H1 (cell line): ENCODE measurements around the gene VEPH1. TPM values are rescaled to one million over a fixed set of nuclear protein-coding genes. Genes with fewer than 3 reads are reported as not detected.

Source experiments
- CTCF ChIA-PET: fragments of 300-600 bp; sonication (Branson Sonifier 250); formaldehyde crosslinking; loops from one replicate; lab custom pipeline; 2021; ENCODE audit not compliant: partially characterized antibody; lab: Charles Lee
- POLR2A ChIA-PET: fragments of 300-600 bp; sonication (Branson Sonifier 250); formaldehyde crosslinking; loops from one replicate; lab custom pipeline; 2021; ENCODE audit warnings: inconsistent platforms; ENCODE audit not compliant: partially characterized antibody; lab: Charles Lee
- DNase-seq, 2 experiments: peaks; one replicate each; pipeline versions ENCODE4 v3.0.0 to v3.0.0-alpha.2; 2010 to 2022; ENCODE audit warnings: low spot score in 2 of 2, low read depth in 1 of 2, mixed read lengths in 1 of 2
- FAIRE-seq: peaks from 2 replicates; lab custom pipeline; 2011; peaks lifted over from hg19 to GRCh38; lab: Jason Lieb, UNC
- H2AFZ ChIP-seq: 2 replicates; pipeline ENCODE4 v1.8.1; 2012; ENCODE audit warnings: low read length, inconsistent platforms
- H2AK5ac ChIP-seq: 2 replicates; pipeline ENCODE4 v1.6.1; 2013; ENCODE audit warnings: low read depth, low read length
- H2BK120ac ChIP-seq: replicated peaks from 2 replicates; pipeline ENCODE3; 2013; ENCODE audit warnings: low read depth, low read length, inconsistent platforms
- H2BK12ac ChIP-seq: 2 replicates; pipeline ENCODE4 v1.6.1; 2013; ENCODE audit warnings: low read depth, low read length
- H2BK15ac ChIP-seq: 2 replicates; pipeline ENCODE4 v1.6.1; 2013; ENCODE audit warnings: low read length
- H2BK20ac ChIP-seq: 2 replicates; pipeline ENCODE4 v1.6.1; 2013; ENCODE audit warnings: low read length
- H2BK5ac ChIP-seq: 2 replicates; pipeline ENCODE4 v1.6.1; 2013; ENCODE audit warnings: low read depth, low read length
- H3K14ac ChIP-seq: 2 replicates; pipeline ENCODE4 v1.6.1; 2013; ENCODE audit warnings: inconsistent platforms; ENCODE audit not compliant: insufficient read length
- H3K18ac ChIP-seq: 2 replicates; pipeline ENCODE4 v1.6.1; 2013; ENCODE audit warnings: low read length; ENCODE audit errors: extremely low read depth
- H3K23ac ChIP-seq: 2 replicates; pipeline ENCODE4 v1.6.1; 2013; ENCODE audit warnings: inconsistent platforms; ENCODE audit not compliant: insufficient read length
- H3K23me2 ChIP-seq: 2 replicates; pipeline ENCODE4 v1.6.1; 2013; ENCODE audit warnings: low read depth, low read length
- H3K27ac ChIP-seq: 2 replicates; pipeline ENCODE4 v1.6.1; 2011; ENCODE audit warnings: low read depth, low read length, inconsistent platforms
- H3K27me3 ChIP-seq, 4 experiments: replicated peaks in 1 of 4; 1 replicate in 1 of 4; 2 replicates in 3 of 4; pipeline versions ENCODE4 v1.6.1 to v1.8.1; 2011 to 2013; ENCODE audit warnings: low read length in 3 of 4, mild to moderate bottlenecking in 3 of 4, inconsistent platforms in 2 of 4, mixed read lengths in 2 of 4, moderate library complexity in 1 of 4; ENCODE audit not compliant: control insufficient read depth in 3 of 4, insufficient read depth in 3 of 4; ENCODE audit errors: extremely low read depth in 1 of 4
- H3K36me3 ChIP-seq, 4 experiments: 2 replicates each; pipeline versions ENCODE4 v1.6.1 to v1.8.1; 2011 to 2013; ENCODE audit warnings: mild to moderate bottlenecking in 4 of 4, low read length in 3 of 4, moderate library complexity in 2 of 4, control low read depth in 1 of 4, inconsistent platforms in 1 of 4; ENCODE audit not compliant: insufficient read depth in 4 of 4, control insufficient read depth in 2 of 4
- H3K4ac ChIP-seq: replicated peaks from 2 replicates; pipeline ENCODE3; 2013; ENCODE audit warnings: low read length, low read depth, mixed read lengths, inconsistent platforms; ENCODE audit not compliant: insufficient read length
- H3K4me1 ChIP-seq, 4 experiments: replicated peaks in 1 of 4; 1 replicate in 1 of 4; 2 replicates in 3 of 4; pipeline versions ENCODE4 v1.6.1 to v1.8.1; 2011 to 2013; ENCODE audit warnings: low read length in 3 of 4, inconsistent platforms in 2 of 4, mixed read lengths in 1 of 4; ENCODE audit not compliant: insufficient read depth in 4 of 4, control insufficient read depth in 3 of 4
- H3K4me2 ChIP-seq, 2 experiments: 2 replicates each; pipeline versions ENCODE4 v1.6.1 to v1.8.1; 2011 to 2013; ENCODE audit warnings: low read depth in 2 of 2, low read length in 2 of 2, control low read depth in 1 of 2, inconsistent platforms in 1 of 2, mild to moderate bottlenecking in 1 of 2; ENCODE audit not compliant: insufficient read depth in 1 of 2
- H3K4me3 ChIP-seq, 4 experiments: fragments of 200-600, 300-600 bp in 1 of 4; sonication (generic), shearing (Covaris generic), sonication (Bioruptor Twin) in 1 of 4; 2 replicates each; pipeline versions ENCODE4 v1.5.1 to v1.8.1; 2011 to 2016; ENCODE audit warnings: low read length in 4 of 4, low read depth in 3 of 4, control low read depth in 2 of 4, inconsistent platforms in 2 of 4, mild to moderate bottlenecking in 2 of 4, mixed read lengths in 1 of 4, moderate library complexity in 1 of 4; ENCODE audit not compliant: insufficient read depth in 2 of 4; ENCODE audit errors: extremely low read depth in 1 of 4
- H3K56ac ChIP-seq: replicated peaks from 2 replicates; pipeline ENCODE3; 2013; ENCODE audit warnings: low read depth, mild to moderate bottlenecking, mixed read lengths, low read length, inconsistent platforms; ENCODE audit not compliant: insufficient read length
- H3K79me1 ChIP-seq: 2 replicates; pipeline ENCODE4 v1.6.1; 2013; ENCODE audit warnings: low read depth, low read length, control low read depth
- H3K79me2 ChIP-seq, 2 experiments: 2 replicates each; pipeline versions ENCODE4 v1.6.1 to v1.8.1; 2012 to 2013; ENCODE audit warnings: low read length in 2 of 2, mild to moderate bottlenecking in 2 of 2, inconsistent platforms in 1 of 2; ENCODE audit not compliant: insufficient read depth in 2 of 2, control insufficient read depth in 1 of 2
- H3K9ac ChIP-seq, 4 experiments: replicated peaks in 1 of 4; 1 replicate in 1 of 4; 2 replicates in 3 of 4; pipeline versions ENCODE4 v1.6.1 to v1.8.1; 2011 to 2013; ENCODE audit warnings: low read depth in 3 of 4, low read length in 3 of 4, control low read depth in 2 of 4, mild to moderate bottlenecking in 2 of 4, moderate library complexity in 2 of 4, inconsistent platforms in 1 of 4; ENCODE audit errors: extremely low read depth in 1 of 4
- H3K9me3 ChIP-seq, 2 experiments: 2 replicates each; pipeline versions ENCODE4 v1.6.1 to v1.8.1; 2012 to 2013; ENCODE audit warnings: mild to moderate bottlenecking in 2 of 2, moderate library complexity in 2 of 2, control low read depth in 1 of 2, inconsistent platforms in 1 of 2, low read depth in 1 of 2, low read length in 1 of 2, mixed read lengths in 1 of 2; ENCODE audit not compliant: insufficient read depth in 2 of 2
- H4K20me1 ChIP-seq, 2 experiments: replicated peaks in 1 of 2; 2 replicates each; pipeline versions ENCODE3 to v1.8.1; 2011 to 2013; ENCODE audit warnings: inconsistent platforms in 2 of 2, low read length in 2 of 2, mild to moderate bottlenecking in 1 of 2; ENCODE audit not compliant: insufficient read depth in 2 of 2, control insufficient read depth in 1 of 2
- H4K5ac ChIP-seq: 2 replicates; pipeline ENCODE4 v1.6.1; 2013; ENCODE audit warnings: low read length, low read depth, mixed read lengths, inconsistent platforms; ENCODE audit not compliant: insufficient read length
- H4K8ac ChIP-seq: 2 replicates; pipeline ENCODE4 v1.8.0; 2013; ENCODE audit warnings: mild to moderate bottlenecking, moderate library complexity, low read length, inconsistent platforms; ENCODE audit not compliant: insufficient read depth; ENCODE audit errors: extremely low read depth
- H4K91ac ChIP-seq: replicated peaks from 2 replicates; pipeline ENCODE3; 2013; ENCODE audit warnings: low read length, mixed read lengths, inconsistent platforms; ENCODE audit not compliant: insufficient read length
- BCL11A ChIP-seq, 2 experiments: IDR thresholded peaks; one replicate each; pipeline ENCODE4 v1.6.1; 2011; ENCODE audit warnings: low read depth in 2 of 2, low read length in 2 of 2, mild to moderate bottlenecking in 2 of 2
- CBX8 ChIP-seq: fragments of 300-800, 300-1000 bp; sonication (generic); IDR thresholded peaks from 2 replicates; pipeline ENCODE4 v1.7.1; 2016; ENCODE audit warnings: low read depth, low read length, borderline replicate concordance
- FOSL1 ChIP-seq: IDR thresholded peaks from 2 replicates; pipeline ENCODE4 v1.6.1; 2011; ENCODE audit warnings: mild to moderate bottlenecking, low read depth, low read length, moderate library complexity; ENCODE audit not compliant: insufficient read depth
- RFX5 ChIP-seq: IDR thresholded peaks from 2 replicates; pipeline ENCODE4 v1.6.1; 2011; ENCODE audit warnings: low read depth, low read length, improper control_type of control experiment, borderline replicate concordance
- RNF2 ChIP-seq: fragments of 200-900, 300-1000 bp; sonication (generic); IDR thresholded peaks from 2 replicates; pipeline ENCODE4 v1.7.1; 2016; ENCODE audit warnings: borderline replicate concordance, low read depth, mild to moderate bottlenecking, antibody characterized with exemption, low read length; ENCODE audit not compliant: poor library complexity, severe bottlenecking; ENCODE audit errors: missing control alignments
- SIX5 ChIP-seq: IDR thresholded peaks from 2 replicates; pipeline ENCODE4 v1.6.1; 2011; ENCODE audit warnings: mild to moderate bottlenecking, low read depth, low read length
- TEAD4 ChIP-seq: IDR thresholded peaks from 2 replicates; pipeline ENCODE4 v1.6.1; 2012; ENCODE audit warnings: low read depth, low read length, inconsistent platforms, mixed read lengths
- WGBS, 2 experiments: shearing (Covaris generic) in 1 of 2; methylation state at CpG; one replicate each; pipeline versions ENCODE4 v1.1.6 to v1.1.7; 2013 to 2015; ENCODE audit warnings: low lambda C conversion rate in 2 of 2, mixed read lengths in 2 of 2, inconsistent platforms in 1 of 2, low coverage in 1 of 2, missing lambda C conversion rate in 1 of 2; ENCODE audit not compliant: insufficient replicate concordance in 2 of 2, insufficient coverage in 1 of 2, insufficient read length in 1 of 2; ENCODE audit errors: extremely low coverage in 1 of 2, missing lambda C conversion rate in 1 of 2; 5-methylcytosine and 5-hydroxymethylcytosine counted together
- polyA plus RNA-seq, 7 experiments: library from polyadenylated mRNA; depleted of rRNA in 3 of 7; stranded (reverse) in 5 of 7; unstranded in 2 of 7; fragments of >200 nt in 5 of 7; fragments of 200-250 nt in 2 of 7; gene quantifications; 1 replicate in 5 of 7; 2 replicates in 1 of 7; 4 replicates in 1 of 7; pipeline versions ENCODE4 v1.2.1 to v1.2.3, GENCODE V29; 2011 to 2013; ENCODE audit warnings: missing spikeins in 2 of 7, mixed read lengths in 2 of 7
- total RNA-seq: library from RNA; stranded (reverse); fragmentation: NEBNext Ultra II Directional; extraction: Animal tissue kit (Norgen Biotek cat#: 25700); gene quantifications from 2 replicates; pipeline ENCODE4 v1.2.1, GENCODE V29; 2021

The VEPH1 gene
- total and polyA plus RNA-seq, 2 of the 8 experiments (the other 6 are each of a cell fraction or from before 2014, with no cell fraction given) = 12.0 to 18.3 TPM

DNA sequence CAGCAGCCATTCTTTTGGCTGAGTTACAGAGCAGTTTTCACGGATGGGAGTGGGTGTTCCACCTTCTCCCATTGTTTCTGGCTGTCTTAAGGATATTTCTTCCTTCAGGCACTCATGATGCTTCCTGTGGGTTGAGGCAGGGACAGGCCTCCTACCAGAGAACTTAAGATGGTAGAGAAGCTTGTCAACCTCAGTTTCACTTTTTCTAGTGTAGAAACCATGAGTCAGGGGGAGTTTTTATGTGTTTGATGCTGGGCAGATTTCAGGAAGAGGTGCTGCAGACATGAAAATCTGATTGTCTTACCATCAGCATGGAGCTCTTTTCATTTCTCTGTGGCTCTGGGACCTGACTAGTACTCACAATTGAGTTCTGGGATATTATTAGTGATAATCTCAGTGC, 48.7 kb upstream of the VEPH1 start:
- no peaks in the 10 kb centered on the region for H3K27me3 ChIP-seq
- H2AK5ac ChIP-seq = no peak overlapping the region
- no peak overlapping the region for H2BK5ac ChIP-seq
- TF ChIP-seq BCL11A (IDR thresholded peaks at IDR 0.05; ENCODE audit: low read depth in 2 of 2, low read length in 2 of 2) (no peak), SIX5 (no peak), CBX8 (no peak), FOSL1 (no peak), RNF2 (no peak), RFX5 (no peak), TEAD4 (no peak)
- no peak overlapping the region for H4K5ac ChIP-seq
- no peaks in the 10 kb centered on the region for H3K23me2 ChIP-seq
- H3K4me1 ChIP-seq = no peaks in the 10 kb centered on the region
- no peak overlapping the region for H2BK20ac ChIP-seq
- H4K8ac ChIP-seq = no peak overlapping the region
- no peaks in the 10 kb centered on the region for H3K9me3 ChIP-seq
- H3K4me2 ChIP-seq = no peak overlapping the region
- ChIA-PET CTCF (interaction anchor here (1.6 to 1.9 kb wide), 2 partner anchors 9 to 20 kb away, joined by 6 to 10 read pairs; no protein-coding TSS in a partner anchor), POLR2A (no interaction called here)
- FAIRE-seq (no peak), DNase-seq (no peak)
- 100% methylated on average over 1 of the region's 1 CpG; no CpG with 5 or more reads in 1 of the 2 experiments for WGBS, 2 experiments
- no peak overlapping the region for H3K4ac ChIP-seq
- no peak overlapping the region for H2BK120ac ChIP-seq
- no peak overlapping the region for H3K4me3 ChIP-seq
- H3K79me1 ChIP-seq = no peaks in the 10 kb centered on the region
- no peak overlapping the region for H4K91ac ChIP-seq
- no peak overlapping the region for H3K27ac ChIP-seq
- no peak overlapping the region for H3K56ac ChIP-seq
- no peak overlapping the region for H2BK15ac ChIP-seq
- H4K20me1 ChIP-seq = no peaks in the 10 kb centered on the region
- no peak overlapping the region for H3K14ac ChIP-seq
- H3K36me3 ChIP-seq = no peaks in the 10 kb centered on the region
- no peak overlapping the region for H3K9ac ChIP-seq
- no peak overlapping the region for H3K18ac ChIP-seq
- H3K79me2 ChIP-seq = no peaks in the 10 kb centered on the region
- no peak overlapping the region for H2BK12ac ChIP-seq
- no peak overlapping the region for H3K23ac ChIP-seq
- no peak overlapping the region for H2AFZ ChIP-seq
